ENCODE measurements around the gene LRRC56. TPM values are rescaled to one million over a fixed set of nuclear protein-coding genes. Genes with fewer than 3 reads are reported as not detected.

The LRRC56 gene
- total RNA-seq, 1 donor from 2014 or later: 0.26 TPM

- TF ChIP-seq CTCF (IDR thresholded peaks at IDR 0.05; ENCODE audit: insufficient read depth, low read length, severe bottlenecking): no peak
- DNase-seq (ENCODE audit: low read depth) (no peak), FAIRE-seq (no peak)
Observed at GRCh38 chr11:489610-490185, 47.6 kb upstream of the LRRC56 start.

GRCh38 chr11:490186-490929 lies 47.0 kb upstream of the LRRC56 start:
- H3K36me3 ChIP-seq (ENCODE audit: control insufficient read depth, insufficient read depth, low read length): peaks cover 10% of the 10 kb centered on the region
- no peak for FAIRE-seq

More at GRCh38 chr11:489610-490185, 47.6 kb upstream of the LRRC56 start:
- Histone ChIP-seq H3K4me3 (ENCODE audit: low read depth, low read length) (no peak overlapping the region), H3K36me3 (ENCODE audit: control insufficient read depth, insufficient read depth, low read length) (peaks cover 8% of the 10 kb centered on the region), H3K27me3 (ENCODE audit: control insufficient read depth, insufficient read depth, low read length) (no peaks in the 10 kb centered on the region)

DNA sequence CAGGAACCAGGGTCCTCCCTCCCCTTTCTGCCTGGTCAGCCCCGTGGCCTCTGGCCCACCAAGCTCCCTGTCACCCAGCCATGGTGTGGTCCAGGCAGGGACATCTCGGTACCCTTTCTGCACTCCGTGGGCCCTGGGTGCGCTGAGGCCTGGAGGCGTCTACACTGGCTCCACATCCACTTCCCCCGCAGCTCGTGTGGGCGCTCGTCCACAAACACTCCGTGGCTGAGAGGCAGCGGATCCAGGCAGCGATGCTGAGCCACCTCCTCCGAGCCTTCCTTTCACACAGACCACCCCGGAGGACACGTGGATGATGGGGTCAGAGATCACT lies 46.4 kb upstream of the LRRC56 start:
- Histone ChIP-seq H3K36me3 (ENCODE audit: control insufficient read depth, insufficient read depth, low read length) (peaks cover 12% of the 10 kb centered on the region), H3K4me3 (ENCODE audit: low read depth, low read length) (no peak overlapping the region), H3K27me3 (ENCODE audit: control insufficient read depth, insufficient read depth, low read length) (no peaks in the 10 kb centered on the region)
- DNase-seq (ENCODE audit: low read depth) (no peak), FAIRE-seq (peak; percentile 43)
- TF ChIP-seq CTCF (IDR thresholded peaks at IDR 0.05; ENCODE audit: insufficient read depth, low read length, severe bottlenecking): no peak

More at GRCh38 chr11:490186-490929, 47.0 kb upstream of the LRRC56 start:
- no peak overlapping the region for H3K4me3 ChIP-seq (ENCODE audit: low read depth, low read length)
- DNase-seq (ENCODE audit: low read depth): no peak
- no peak for TF ChIP-seq CTCF (IDR thresholded peaks at IDR 0.05; ENCODE audit: insufficient read depth, low read length, severe bottlenecking)
- no peaks in the 10 kb centered on the region for H3K27me3 ChIP-seq (ENCODE audit: control insufficient read depth, insufficient read depth, low read length)

GRCh38 chr11:491358-491757 lies 46.0 kb upstream of the LRRC56 start:
- Histone ChIP-seq H3K4me3 (ENCODE audit: low read depth, low read length) (no peak overlapping the region), H3K27me3 (ENCODE audit: control insufficient read depth, insufficient read depth, low read length) (no peaks in the 10 kb centered on the region), H3K36me3 (ENCODE audit: control insufficient read depth, insufficient read depth, low read length) (peaks cover 12% of the 10 kb centered on the region)
- FAIRE-seq (no peak), DNase-seq (ENCODE audit: low read depth) (no peak)
- no peak for TF ChIP-seq CTCF (IDR thresholded peaks at IDR 0.05; ENCODE audit: insufficient read depth, low read length, severe bottlenecking)

- DNase-seq (ENCODE audit: low read depth) (no peak), FAIRE-seq (no peak)
- peaks cover 19% of the 10 kb centered on the region for H3K36me3 ChIP-seq (ENCODE audit: control insufficient read depth, insufficient read depth, low read length)
Observed at GRCh38 chr11:492427-493226, 44.7 kb upstream of the LRRC56 start.

More at GRCh38 chr11:492427-493226, 44.7 kb upstream of the LRRC56 start:
- no peak for TF ChIP-seq CTCF (IDR thresholded peaks at IDR 0.05; ENCODE audit: insufficient read depth, low read length, severe bottlenecking)
- Histone ChIP-seq H3K27me3 (ENCODE audit: control insufficient read depth, insufficient read depth, low read length) (no peaks in the 10 kb centered on the region), H3K4me3 (ENCODE audit: low read depth, low read length) (no peak overlapping the region)

All from bronchial epithelial cell (primary cell).